Skeletal muscle cell (primary cell): Measurements from ENCODE around the gene OXCT1.
"Not testable (repeated sequence)": the region's sequence is repeated elsewhere in the genome, so short reads cannot be mapped to it uniquely, and the experiment has no call there.

Experiments used
- DNase-seq: peaks from one replicate; pipeline ENCODE4 v3.0.0-alpha.2; 2010; ENCODE audit warnings: low read depth
- H3K4me3 ChIP-seq: 2 replicates; pipeline ENCODE4 v1.5.1; 2011; ENCODE audit warnings: low read depth, mild to moderate bottlenecking, control low read depth, low read length, moderate library complexity

Gene OXCT1

DNA sequence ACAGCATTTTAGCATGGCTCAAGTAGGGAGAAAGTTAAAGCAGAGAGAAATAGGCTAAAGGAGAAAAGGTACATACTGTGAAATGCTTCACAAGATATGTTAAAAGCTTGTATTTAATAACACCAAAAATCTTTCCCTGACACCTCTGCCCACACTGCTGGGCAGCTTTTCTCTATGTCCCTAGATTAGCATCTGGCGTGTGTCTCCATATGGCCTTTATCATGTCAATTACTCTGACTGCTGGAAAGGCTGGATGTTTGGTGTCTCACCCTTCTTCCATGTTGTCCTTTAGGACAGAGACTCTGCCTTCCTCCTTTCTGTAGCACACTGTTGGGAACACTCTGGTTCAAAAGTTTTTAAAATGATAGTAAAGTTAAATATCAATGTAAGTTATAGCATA lies 122.5 kb downstream of the OXCT1 start:
- H3K4me3 ChIP-seq: no peak overlapping the region
- no peak for DNase-seq

DNA sequence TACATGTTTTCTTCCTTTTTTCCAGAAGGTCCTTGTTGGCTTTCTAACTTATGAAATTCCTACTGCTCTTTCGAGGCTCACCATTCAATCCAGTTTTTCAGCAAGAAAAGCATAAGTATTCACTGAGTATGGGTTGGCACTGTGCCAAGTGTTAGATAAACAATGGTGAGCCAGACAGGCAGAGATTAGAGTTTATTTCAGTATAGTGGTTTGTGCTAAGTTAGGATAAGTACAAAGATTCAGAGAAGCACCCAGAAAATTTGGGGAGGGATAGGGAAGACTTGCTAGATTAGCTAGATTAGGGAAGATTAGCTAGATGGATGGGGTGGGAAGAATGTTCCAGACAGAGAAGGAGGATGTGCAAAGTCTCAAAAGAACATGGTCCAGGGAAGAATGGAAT lies 122.9 kb downstream of the OXCT1 start:
- H3K4me3 ChIP-seq: no peak overlapping the region
- peak; percentile 35 for DNase-seq

DNA sequence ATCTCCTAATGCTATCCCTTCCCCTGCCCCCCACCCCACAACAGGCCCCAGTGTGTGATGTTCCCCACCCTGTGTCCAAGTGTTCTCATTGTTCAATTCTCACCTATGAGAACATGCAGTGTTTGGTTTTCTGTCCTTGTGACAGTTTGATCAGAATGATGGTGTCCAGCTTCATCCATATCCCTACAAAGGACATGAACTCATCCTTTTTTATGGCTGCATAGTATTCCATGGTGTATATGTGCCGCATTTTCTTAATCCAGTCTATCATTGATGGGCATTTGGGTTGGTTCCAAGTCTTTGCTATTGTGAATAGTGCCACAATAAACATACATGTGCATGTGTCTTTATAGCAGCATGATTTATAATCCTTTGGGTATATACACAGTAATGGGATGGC lies 127.6 kb downstream of the OXCT1 start:
- not testable (repeated sequence) for DNase-seq

GRCh38 chr5:41738710-41739354 lies 131.4 kb downstream of the OXCT1 start:
- DNase-seq: no peak
- no peak overlapping the region for H3K4me3 ChIP-seq

More for the DNA sequence above, 127.6 kb downstream of the OXCT1 start:
- not testable (repeated sequence) for H3K4me3 ChIP-seq

- peak; percentile 12 for DNase-seq
- H3K4me3 ChIP-seq: no peak overlapping the region
Measured at GRCh38 chr5:41736641-41737040, 133.6 kb downstream of the OXCT1 start.

DNA sequence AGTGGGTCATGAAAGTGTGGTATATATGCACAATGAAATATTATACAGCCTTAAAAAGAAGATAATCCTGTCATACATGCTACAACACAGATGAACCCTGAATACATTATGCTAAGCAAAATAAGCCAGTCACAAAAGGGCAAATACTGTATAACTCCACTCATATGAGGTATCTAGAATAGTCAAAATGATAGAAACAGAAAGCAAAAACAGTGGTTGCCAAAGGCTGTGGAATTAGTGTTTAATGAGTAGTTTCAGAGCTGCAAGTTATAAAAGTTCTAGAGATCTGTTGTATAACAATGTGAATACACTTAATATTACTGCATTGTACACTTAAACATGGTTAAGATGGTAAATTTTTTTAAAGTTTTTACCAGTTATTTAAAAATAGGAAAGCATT lies 135.0 kb downstream of the OXCT1 start:
- DNase-seq: no peak

DNA sequence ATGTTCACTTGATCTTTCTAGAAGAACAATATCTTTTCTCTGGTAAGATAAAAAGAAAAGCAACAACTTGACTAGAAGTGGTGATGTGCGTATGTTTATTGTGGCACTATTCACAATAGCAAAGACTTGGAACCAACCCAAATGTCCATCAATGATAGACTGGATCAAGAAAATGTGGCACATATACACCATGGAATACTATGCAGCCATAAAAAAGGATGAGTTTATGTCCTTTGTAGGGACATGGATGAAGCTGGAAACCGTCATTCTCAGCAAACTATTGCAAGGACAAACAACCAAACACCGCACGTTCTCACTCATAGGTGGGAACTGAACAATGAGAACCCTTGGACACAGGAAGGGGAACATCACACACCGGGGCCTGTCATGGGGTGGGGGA lies 140.8 kb downstream of the OXCT1 start:
- H3K4me3 ChIP-seq, DNase-seq: not testable (repeated sequence)

More for the DNA sequence above, 135.0 kb downstream of the OXCT1 start:
- no peak overlapping the region for H3K4me3 ChIP-seq

GRCh38 chr5:41728281-41728680 lies 141.9 kb downstream of the OXCT1 start:
- H3K4me3 ChIP-seq: no peak overlapping the region
- DNase-seq: no peak

GRCh38 chr5:41722359-41722950 lies 147.8 kb downstream of the OXCT1 start:
- H3K4me3 ChIP-seq: no peak overlapping the region

GRCh38 chr5:41721516-41721915 lies 148.7 kb downstream of the OXCT1 start:
- peak; percentile 2 for DNase-seq
- no peak overlapping the region for H3K4me3 ChIP-seq

More at GRCh38 chr5:41722359-41722950, 147.8 kb downstream of the OXCT1 start:
- peak; percentile 5 for DNase-seq

DNA sequence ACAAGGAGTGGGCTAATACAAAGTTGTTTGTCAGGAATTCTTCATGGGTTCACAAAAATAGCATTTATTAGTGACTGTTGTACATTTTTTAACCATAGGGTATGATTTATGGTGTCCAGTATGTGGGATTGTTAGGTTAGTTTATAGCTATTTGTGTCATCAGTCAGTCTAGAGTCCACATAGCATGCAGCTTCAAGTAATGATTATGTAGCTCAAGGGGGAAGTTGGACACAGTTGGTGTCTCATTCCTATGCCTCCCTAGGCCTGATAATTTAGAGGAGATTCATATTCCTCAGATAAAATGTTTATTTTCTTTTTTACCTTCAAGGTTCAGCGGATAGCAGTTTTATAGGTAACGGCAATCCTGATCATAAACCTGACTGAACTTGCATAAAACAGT lies 153.8 kb downstream of the OXCT1 start:
- no peak for DNase-seq
- H3K4me3 ChIP-seq: no peak overlapping the region

- not testable (repeated sequence) for H3K4me3 ChIP-seq, DNase-seq
Measured at GRCh38 chr5:41714446-41714845, 155.8 kb downstream of the OXCT1 start.

DNA sequence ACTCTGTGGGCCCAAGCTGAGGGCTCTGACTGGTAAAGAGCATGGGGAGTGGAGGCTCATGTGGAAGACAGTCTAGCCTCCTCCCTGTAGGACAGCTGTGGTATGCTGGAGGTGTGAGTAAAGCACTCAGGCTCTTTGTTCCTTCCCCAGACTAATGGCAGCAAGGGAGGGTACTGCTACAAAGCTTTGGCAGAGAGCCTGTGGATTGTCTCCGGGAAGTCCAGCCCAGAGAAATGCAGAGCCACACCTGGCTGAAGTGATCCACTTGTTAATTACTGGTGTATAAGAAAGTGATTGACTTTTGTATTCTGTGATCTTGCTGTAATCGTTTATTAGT lies 161.7 kb downstream of the OXCT1 start:
- no peak for DNase-seq
- no peak overlapping the region for H3K4me3 ChIP-seq

- H3K4me3 ChIP-seq: no peak overlapping the region
- DNase-seq: peak; percentile 50
Measured at GRCh38 chr5:41707853-41708603, 162.2 kb downstream of the OXCT1 start.

DNA sequence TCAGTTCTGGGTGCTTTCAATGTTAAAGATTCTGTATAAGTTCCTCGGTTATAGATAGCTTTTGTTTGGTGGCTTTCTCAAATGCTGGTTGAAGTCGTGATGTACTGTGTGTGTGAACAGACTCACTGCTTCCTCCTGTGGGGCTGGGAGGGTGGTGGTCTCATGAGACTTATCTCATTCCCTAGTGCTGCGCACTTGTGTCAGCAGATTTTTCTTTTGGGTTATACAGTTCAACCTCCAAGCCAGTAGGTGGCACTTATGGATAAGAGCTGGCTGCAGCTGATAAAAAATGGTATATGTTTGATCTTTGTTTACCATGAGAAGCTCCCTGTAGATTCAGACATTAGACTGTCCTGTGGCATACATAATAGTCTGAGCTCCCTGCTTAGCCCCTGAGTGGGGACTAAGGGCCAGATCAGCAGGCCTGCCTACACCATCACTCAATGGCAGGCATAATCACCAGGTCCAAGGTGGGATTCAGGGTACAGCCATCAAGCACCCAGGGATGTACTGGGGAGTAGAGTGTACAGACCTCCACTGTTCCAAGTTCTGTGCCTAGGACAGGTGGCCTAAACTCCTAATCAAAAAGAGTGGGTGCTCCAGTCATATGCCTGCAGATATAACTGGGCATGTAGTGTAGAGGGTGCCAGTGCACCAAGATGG lies 174.2 kb downstream of the OXCT1 start:
- no peak overlapping the region for H3K4me3 ChIP-seq
- DNase-seq: no peak

DNA sequence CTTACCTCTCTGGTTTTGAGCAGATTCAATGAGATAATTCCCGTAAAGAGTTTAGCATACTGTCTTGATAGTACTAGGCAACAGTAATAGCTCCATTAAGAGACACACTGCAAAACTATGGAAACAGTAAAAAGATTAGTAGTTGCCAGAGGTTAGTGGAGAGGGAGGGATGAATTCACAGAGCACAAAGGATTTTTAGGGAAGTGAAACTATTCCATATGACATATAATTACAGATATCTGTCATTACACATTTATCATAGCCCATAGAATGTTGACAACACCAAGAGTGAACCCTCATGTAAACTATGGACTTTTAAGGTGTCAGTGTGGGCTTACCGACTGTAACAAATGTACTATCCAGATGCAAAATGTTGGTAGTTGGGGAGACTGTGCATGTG lies 183.5 kb downstream of the OXCT1 start:
- DNase-seq: no peak
- H3K4me3 ChIP-seq: no peak overlapping the region

DNA sequence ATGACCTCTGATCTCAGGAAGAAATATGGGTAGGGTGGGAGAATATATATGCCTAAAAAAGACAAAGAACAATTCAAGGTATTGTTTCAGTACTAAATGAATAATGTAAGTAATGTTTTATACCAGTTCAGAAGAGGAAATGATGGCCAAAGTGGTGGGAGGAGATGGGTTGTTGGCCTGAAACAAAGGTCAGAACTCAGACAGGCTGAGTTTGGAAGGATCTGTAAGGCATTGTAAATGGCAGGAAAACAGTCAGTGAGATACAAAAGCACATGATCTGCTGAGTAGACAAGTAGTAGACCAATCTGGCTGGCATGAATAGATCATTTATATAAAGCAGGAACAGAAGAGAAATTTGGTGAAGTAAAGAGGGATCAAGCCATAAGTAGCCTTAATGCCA lies 184.0 kb downstream of the OXCT1 start:
- no peak overlapping the region for H3K4me3 ChIP-seq
- no peak for DNase-seq

DNA sequence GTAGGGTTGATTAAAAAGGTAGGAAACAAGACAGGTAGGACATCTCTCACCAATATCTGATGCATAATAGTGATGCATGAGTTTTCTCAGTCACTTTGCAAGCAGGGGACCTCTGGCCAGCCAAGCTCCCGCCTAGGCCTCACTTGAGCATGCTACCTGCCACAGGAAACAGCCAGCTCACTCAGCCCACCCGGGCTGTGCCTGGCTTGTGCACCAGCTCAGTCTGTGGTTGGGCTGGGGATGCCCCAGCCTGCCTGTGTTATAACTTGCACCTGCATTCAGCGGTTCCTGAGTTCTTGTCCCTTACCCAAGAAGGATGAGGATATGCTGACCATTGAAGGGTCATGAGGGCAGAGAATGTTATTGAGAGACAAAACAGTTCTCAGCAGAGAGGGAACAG lies 187.0 kb downstream of the OXCT1 start:
- no peak overlapping the region for H3K4me3 ChIP-seq
- DNase-seq: no peak

- no peak for DNase-seq
Measured at GRCh38 chr5:41682641-41683040, 187.6 kb downstream of the OXCT1 start.

DNA sequence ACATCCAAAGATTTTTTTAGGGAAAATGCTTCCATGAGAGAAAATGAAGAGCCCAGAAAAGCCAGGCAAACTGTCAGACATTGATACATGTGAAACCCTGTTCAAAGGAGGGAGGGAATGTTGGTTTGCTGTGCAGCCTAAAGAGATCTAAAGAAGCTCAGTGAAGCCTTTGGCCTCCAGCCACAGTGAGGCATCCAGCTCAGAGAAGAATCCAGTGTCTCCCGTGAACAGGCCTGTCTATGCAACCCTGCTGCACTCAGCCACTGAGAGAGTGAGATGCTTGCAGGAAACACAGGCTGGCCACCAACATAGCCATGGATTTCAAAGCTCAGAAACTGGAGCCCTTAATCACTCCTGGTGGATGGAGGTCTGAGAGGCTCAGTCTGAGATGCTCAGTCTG lies 188.4 kb downstream of the OXCT1 start:
- no peak for DNase-seq
- H3K4me3 ChIP-seq: no peak overlapping the region

More at GRCh38 chr5:41682641-41683040, 187.6 kb downstream of the OXCT1 start:
- no peak overlapping the region for H3K4me3 ChIP-seq
